HCT116 (cell line): ENCODE measurements around the gene NDUFS7. TPM values are rescaled to one million over a fixed set of nuclear protein-coding genes. Genes with fewer than 3 reads are reported as not detected.

ENCODE experiments used
- ATAC-seq: fragments of 200-7000 bp; cut with Tn5 transposase; 2 replicates; pipeline ENCODE4 v1.9.1; 2020; ENCODE audit warnings: mild to moderate bottlenecking, moderate library complexity
- BruUV-seq: library from RNA; stranded (reverse); fragments of 400-500 nt; replicated peaks from 2 replicates; lab custom pipeline; 2021; lab: Mats Ljungman, UMichigan
- CTCF ChIA-PET: fragments of 300-600 bp; sonication (Branson Sonifier 250); formaldehyde crosslinking; loops from one replicate; lab custom pipeline; 2021; ENCODE audit warnings: antibody characterized with exemption; lab: Charles Lee
- POLR2A ChIA-PET: fragments of 300-600, 350-600 bp; sonication (Branson Sonifier 250); formaldehyde crosslinking; loops from one replicate; lab custom pipeline; 2021; ENCODE audit warnings: antibody characterized with exemption; lab: Charles Lee
- RAD21 ChIA-PET, 2 experiments: fragments of 300-600 bp; sonication (Branson Sonifier 250); formaldehyde crosslinking; loops; one replicate each; lab custom pipeline; 2023; ENCODE audit warnings: low total read pairs in 2 of 2; ENCODE audit not compliant: uncharacterized antibody in 2 of 2, unreplicated experiment in 2 of 2, low non-redundant PET in 1 of 2; lab: Charles Lee
- DNase-seq: peaks from one replicate; pipeline ENCODE4 v3.0.0-alpha.2; 2010; ENCODE audit warnings: low read depth, low spot score
- H2AFZ ChIP-seq: fragments of 200-600 bp; shearing (Covaris generic), sonication (generic); 2 replicates; pipeline ENCODE4 v1.6.1; 2017; ENCODE audit warnings: low read depth, mixed run types, mixed read lengths, antibody characterized with exemption, low read length; ENCODE audit not compliant: poor library complexity, severe bottlenecking
- H3K27ac ChIP-seq: 2 replicates; pipeline ENCODE4 v1.5.1; 2012; ENCODE audit warnings: low read depth, low read length
- H3K27me3 ChIP-seq: fragments of 200-600 bp; sonication (generic); 2 replicates; pipeline ENCODE4 v1.6.1; 2016; ENCODE audit warnings: mixed run types, low read length, mixed read lengths; ENCODE audit not compliant: insufficient read depth
- H3K36me3 ChIP-seq, 2 experiments: fragments of 200-500 bp in 1 of 2; fragments of 200-600 bp in 1 of 2; sonication (Bioruptor generic) in 1 of 2; sonication (generic) in 1 of 2; 2 replicates each; pipeline versions ENCODE4 v1.5.1 to v1.6.1; 2014 to 2016; ENCODE audit warnings: low read length in 2 of 2, inconsistent platforms in 1 of 2, mixed read lengths in 1 of 2, mixed run types in 1 of 2; ENCODE audit not compliant: insufficient read depth in 2 of 2, control insufficient read depth in 1 of 2
- H3K4me1 ChIP-seq, 2 experiments: fragments of 200-600 bp in 1 of 2; sonication (generic) in 1 of 2; 2 replicates each; pipeline versions ENCODE4 v1.5.1 to v1.6.1; 2012 to 2017; ENCODE audit warnings: low read length in 2 of 2, inconsistent platforms in 1 of 2, mild to moderate bottlenecking in 1 of 2, mixed read lengths in 1 of 2, mixed run types in 1 of 2, moderate library complexity in 1 of 2; ENCODE audit not compliant: insufficient read depth in 2 of 2, control insufficient read depth in 1 of 2
- H3K4me2 ChIP-seq: fragments of 200-600 bp; sonication (generic); 2 replicates; pipeline ENCODE4 v1.6.1; 2017; ENCODE audit warnings: mixed run types, low read length, mixed read lengths
- H3K4me3 ChIP-seq, 2 experiments: fragments of 200-600 bp in 1 of 2; sonication (generic) in 1 of 2; replicated peaks in 1 of 2; 2 replicates each; pipeline ENCODE4 v1.5.1; 2011 to 2016; ENCODE audit warnings: low read length in 2 of 2, control low read depth in 1 of 2, low read depth in 1 of 2, mild to moderate bottlenecking in 1 of 2, mixed read lengths in 1 of 2, mixed run types in 1 of 2
- H3K79me2 ChIP-seq: fragments of 200-600 bp; sonication (generic); 2 replicates; pipeline ENCODE4 v1.6.1; 2017; ENCODE audit warnings: mild to moderate bottlenecking, mixed run types, low read length, moderate library complexity, mixed read lengths; ENCODE audit not compliant: insufficient read depth
- H3K9ac ChIP-seq: fragments of 200-600 bp; sonication (generic); 2 replicates; pipeline ENCODE4 v1.6.1; 2016; ENCODE audit warnings: low read length, mixed read lengths
- H3K9me2 ChIP-seq: fragments of 200-600 bp; sonication (generic), shearing (Covaris generic); 2 replicates; pipeline ENCODE4 v1.6.1; 2017; ENCODE audit warnings: mixed run types, mild to moderate bottlenecking, moderate library complexity; ENCODE audit not compliant: insufficient read depth
- H3K9me3 ChIP-seq, 2 experiments: fragments of 200-500 bp in 1 of 2; fragments of 200-600 bp in 1 of 2; sonication (Bioruptor generic) in 1 of 2; sonication (generic) in 1 of 2; 2 replicates each; pipeline ENCODE4 v1.6.1; 2014 to 2017; ENCODE audit warnings: low read length in 2 of 2, mixed read lengths in 2 of 2, inconsistent platforms in 1 of 2, low read depth in 1 of 2, mild to moderate bottlenecking in 1 of 2, mixed run types in 1 of 2, moderate library complexity in 1 of 2; ENCODE audit not compliant: control insufficient read depth in 1 of 2, insufficient read depth in 1 of 2
- H4K20me1 ChIP-seq: fragments of 200-600 bp; sonication (generic), shearing (Covaris generic); 2 replicates; pipeline ENCODE4 v1.6.1; 2017; ENCODE audit warnings: mixed run types, mild to moderate bottlenecking, moderate library complexity; ENCODE audit not compliant: insufficient read depth
- CBX3 ChIP-seq: IDR thresholded peaks from 2 replicates; pipeline ENCODE4 v1.6.1; 2012; ENCODE audit warnings: low read depth
- CEBPB ChIP-seq: IDR thresholded peaks from 2 replicates; pipeline ENCODE4 v1.6.1; 2012; ENCODE audit warnings: low read depth
- CTCF ChIP-seq, 3 experiments: fragments of 200-600 bp in 1 of 3; sonication (generic) in 1 of 3; IDR thresholded peaks in 2 of 3; conservative IDR thresholded peaks in 1 of 3; 2 replicates each; pipeline ENCODE4 v1.5.1; 2012 to 2017; ENCODE audit warnings: low read depth in 2 of 3, low read length in 2 of 3, antibody characterized with exemption in 1 of 3, borderline replicate concordance in 1 of 3, control low read depth in 1 of 3, mild to moderate bottlenecking in 1 of 3, mixed read lengths in 1 of 3, mixed run types in 1 of 3, moderate library complexity in 1 of 3; ENCODE audit not compliant: insufficient read depth in 1 of 3
- EGR1 ChIP-seq: IDR thresholded peaks from 2 replicates; pipeline ENCODE4 v1.6.1; 2012; ENCODE audit warnings: low read depth
- ELF1 ChIP-seq: IDR thresholded peaks from 2 replicates; pipeline ENCODE4 v1.6.1; 2012; ENCODE audit warnings: low read depth, borderline replicate concordance
- FOSL1 ChIP-seq: IDR thresholded peaks from 2 replicates; pipeline ENCODE4 v1.6.1; 2012; ENCODE audit warnings: low read depth
- JUND ChIP-seq: IDR thresholded peaks from 2 replicates; pipeline ENCODE4 v1.6.1; 2012
- POLR2A ChIP-seq: IDR thresholded peaks from 2 replicates; pipeline ENCODE4 v1.7.0; 2011; ENCODE audit warnings: borderline replicate concordance; ENCODE audit not compliant: insufficient read depth, insufficient read length; ENCODE audit errors: extremely low read depth
- POLR2AphosphoS5 ChIP-seq: IDR thresholded peaks from 2 replicates; pipeline ENCODE4 v1.6.1; 2011; ENCODE audit warnings: mild to moderate bottlenecking, low read depth, low read length, moderate library complexity
- RAD21 ChIP-seq: IDR thresholded peaks from 2 replicates; pipeline ENCODE4 v1.6.1; 2012; ENCODE audit warnings: low read depth, mild to moderate bottlenecking
- SIN3A ChIP-seq: IDR thresholded peaks from 2 replicates; pipeline ENCODE4 v1.6.1; 2012; ENCODE audit warnings: low read depth
- TCF7L2 ChIP-seq: IDR thresholded peaks from 2 replicates; pipeline ENCODE4 v1.7.0; 2011; ENCODE audit warnings: borderline replicate concordance, inconsistent platforms; ENCODE audit not compliant: insufficient read depth, insufficient read length; ENCODE audit errors: extremely low read depth
- YY1 ChIP-seq: IDR thresholded peaks from 2 replicates; pipeline ENCODE4 v1.6.1; 2011; ENCODE audit warnings: low read length, low read depth, moderate library complexity, mild to moderate bottlenecking; ENCODE audit not compliant: insufficient replicate concordance; ENCODE audit errors: extremely low read depth
- ZFX ChIP-seq: fragments of 450-650 bp; IDR thresholded peaks from 2 replicates; pipeline ENCODE4 v1.6.1; 2017
- ZNF274 ChIP-seq: fragments of 200-500 bp; sonication (Bioruptor generic); IDR thresholded peaks from 2 replicates; pipeline ENCODE4 v1.6.1; 2014; ENCODE audit warnings: mild to moderate bottlenecking, low read depth, low read length, inconsistent platforms
- intact Hi-C: fragments of 100-400 bp; cut with micrococcal nuclease; formaldehyde crosslinking; loops from 2 replicates; pipeline ENCODE4 v1.10.0; 2022
- total RNA-seq: library from RNA; stranded (reverse); gene quantifications from one replicate; pipeline ENCODE4 v1.2.1, GENCODE V29; 2021; ENCODE audit not compliant: unreplicated experiment
- TF ChIP-seq, protein P1 (sequence below): IDR thresholded peaks from 2 replicates; pipeline ENCODE4 v1.6.1; 2012
- TF ChIP-seq, protein P2 (sequence below): IDR thresholded peaks from 2 replicates; pipeline ENCODE4 v1.6.1; 2011; ENCODE audit warnings: mild to moderate bottlenecking, low read length, moderate library complexity; ENCODE audit not compliant: insufficient replicate concordance; ENCODE audit errors: extremely low read depth
- TF ChIP-seq, protein P3 (sequence below): IDR thresholded peaks from 2 replicates; pipeline ENCODE4 v1.6.1; 2012; ENCODE audit warnings: low read depth

Gene NDUFS7
- total RNA-seq, 1 experiment from 2014 or later: 114 TPM

- RAD21 ChIA-PET: no interaction called here
- TF ChIP-seq TCF7L2 (no peak), JUND (no peak), POLR2A (no peak), CBX3 (no peak), CTCF (IDR thresholded peaks at IDR 0.05 in 2 of 3, conservative IDR thresholded peaks at IDR 0.05 in 1 of 3; ENCODE audit: borderline replicate concordance in 1 of 3, insufficient read depth in 1 of 3, low read depth in 2 of 3, low read length in 2 of 3) (no peak), FOSL1 (no peak), ELF1 (no peak), POLR2AphosphoS5 (no peak), SIN3A (no peak), YY1 (no peak), ZFX (no peak), ZNF274 (no peak), CEBPB (no peak), RAD21 (no peak), EGR1 (no peak)
- TF ChIP-seq, protein P1, sequence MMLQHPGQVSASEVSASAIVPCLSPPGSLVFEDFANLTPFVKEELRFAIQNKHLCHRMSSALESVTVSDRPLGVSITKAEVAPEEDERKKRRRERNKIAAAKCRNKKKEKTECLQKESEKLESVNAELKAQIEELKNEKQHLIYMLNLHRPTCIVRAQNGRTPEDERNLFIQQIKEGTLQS: no peak
- TF ChIP-seq, protein P2, sequence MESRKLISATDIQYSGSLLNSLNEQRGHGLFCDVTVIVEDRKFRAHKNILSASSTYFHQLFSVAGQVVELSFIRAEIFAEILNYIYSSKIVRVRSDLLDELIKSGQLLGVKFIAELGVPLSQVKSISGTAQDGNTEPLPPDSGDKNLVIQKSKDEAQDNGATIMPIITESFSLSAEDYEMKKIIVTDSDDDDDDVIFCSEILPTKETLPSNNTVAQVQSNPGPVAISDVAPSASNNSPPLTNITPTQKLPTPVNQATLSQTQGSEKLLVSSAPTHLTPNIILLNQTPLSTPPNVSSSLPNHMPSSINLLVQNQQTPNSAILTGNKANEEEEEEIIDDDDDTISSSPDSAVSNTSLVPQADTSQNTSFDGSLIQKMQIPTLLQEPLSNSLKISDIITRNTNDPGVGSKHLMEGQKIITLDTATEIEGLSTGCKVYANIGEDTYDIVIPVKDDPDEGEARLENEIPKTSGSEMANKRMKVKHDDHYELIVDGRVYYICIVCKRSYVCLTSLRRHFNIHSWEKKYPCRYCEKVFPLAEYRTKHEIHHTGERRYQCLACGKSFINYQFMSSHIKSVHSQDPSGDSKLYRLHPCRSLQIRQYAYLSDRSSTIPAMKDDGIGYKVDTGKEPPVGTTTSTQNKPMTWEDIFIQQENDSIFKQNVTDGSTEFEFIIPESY: no peak
- TF ChIP-seq, protein P3, sequence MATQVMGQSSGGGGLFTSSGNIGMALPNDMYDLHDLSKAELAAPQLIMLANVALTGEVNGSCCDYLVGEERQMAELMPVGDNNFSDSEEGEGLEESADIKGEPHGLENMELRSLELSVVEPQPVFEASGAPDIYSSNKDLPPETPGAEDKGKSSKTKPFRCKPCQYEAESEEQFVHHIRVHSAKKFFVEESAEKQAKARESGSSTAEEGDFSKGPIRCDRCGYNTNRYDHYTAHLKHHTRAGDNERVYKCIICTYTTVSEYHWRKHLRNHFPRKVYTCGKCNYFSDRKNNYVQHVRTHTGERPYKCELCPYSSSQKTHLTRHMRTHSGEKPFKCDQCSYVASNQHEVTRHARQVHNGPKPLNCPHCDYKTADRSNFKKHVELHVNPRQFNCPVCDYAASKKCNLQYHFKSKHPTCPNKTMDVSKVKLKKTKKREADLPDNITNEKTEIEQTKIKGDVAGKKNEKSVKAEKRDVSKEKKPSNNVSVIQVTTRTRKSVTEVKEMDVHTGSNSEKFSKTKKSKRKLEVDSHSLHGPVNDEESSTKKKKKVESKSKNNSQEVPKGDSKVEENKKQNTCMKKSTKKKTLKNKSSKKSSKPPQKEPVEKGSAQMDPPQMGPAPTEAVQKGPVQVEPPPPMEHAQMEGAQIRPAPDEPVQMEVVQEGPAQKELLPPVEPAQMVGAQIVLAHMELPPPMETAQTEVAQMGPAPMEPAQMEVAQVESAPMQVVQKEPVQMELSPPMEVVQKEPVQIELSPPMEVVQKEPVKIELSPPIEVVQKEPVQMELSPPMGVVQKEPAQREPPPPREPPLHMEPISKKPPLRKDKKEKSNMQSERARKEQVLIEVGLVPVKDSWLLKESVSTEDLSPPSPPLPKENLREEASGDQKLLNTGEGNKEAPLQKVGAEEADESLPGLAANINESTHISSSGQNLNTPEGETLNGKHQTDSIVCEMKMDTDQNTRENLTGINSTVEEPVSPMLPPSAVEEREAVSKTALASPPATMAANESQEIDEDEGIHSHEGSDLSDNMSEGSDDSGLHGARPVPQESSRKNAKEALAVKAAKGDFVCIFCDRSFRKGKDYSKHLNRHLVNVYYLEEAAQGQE: no peak
- peaks cover 21% of the 10 kb centered on the region; the same call in 1 of the 2 replicates for H4K20me1 ChIP-seq
- H3K9me3 ChIP-seq: no peaks in the 10 kb centered on the region
- peaks cover 96% of the 10 kb centered on the region for H3K79me2 ChIP-seq
- H3K27ac ChIP-seq: no peak overlapping the region; the same call in 1 of the 2 replicates
- POLR2A ChIA-PET: no interaction called here
- intact Hi-C loops: no loop called here
- no peak overlapping the region for H3K4me2 ChIP-seq
- no TSS peak for BruUV-seq
- no peak overlapping the region for H2AFZ ChIP-seq
- no peak overlapping the region for H3K9ac ChIP-seq
- ATAC-seq (no peak), DNase-seq (no peak)
- H3K4me1 ChIP-seq: peaks cover 19 to 34% of the 10 kb centered on the region in 2 experiments; a peak in 3 of 4 replicates
- H3K9me2 ChIP-seq: no peaks in the 10 kb centered on the region
- H3K36me3 ChIP-seq: peaks cover 33 to 74% of the 10 kb centered on the region in 2 experiments
- no peaks in the 10 kb centered on the region for H3K27me3 ChIP-seq
- H3K4me3 ChIP-seq: no peak overlapping the region
- CTCF ChIA-PET: no interaction called here
Measured at GRCh38 chr19:1417681-1418495, 34.2 kb downstream of the NDUFS7 start.
